ENCODE measurements around the gene PHC3. TPM values are rescaled to one million over a fixed set of nuclear protein-coding genes. Genes with fewer than 3 reads are reported as not detected.

PHC3 gene
- total and polyA plus RNA-seq, 8 donors = 4.7 to 253 (median 92.5) TPM

- H3K9me3 ChIP-seq = no peaks in the 10 kb centered on the region
- TF ChIP-seq POLR2AphosphoS5 (IDR thresholded peaks at IDR 0.05) = no peak
- TF ChIP-seq CTCF (IDR thresholded peaks at IDR 0.05) = no peak
- TF ChIP-seq EP300 (IDR thresholded peaks at IDR 0.05) = no peak
- TF ChIP-seq POLR2A (IDR thresholded peaks at IDR 0.05) = no peak
- H3K4me1 ChIP-seq = peaks cover 0 to 7% (median 0%) of the 10 kb centered on the region in 4 donors
- DNase-seq = no peak
- WGBS, 5 donors = 92 to 98% (median 94%) methylated on average over 3 of the region's 3 CpGs
- H3K27me3 ChIP-seq = no peaks in the 10 kb centered on the region
- no peak overlapping the region for H3K27ac ChIP-seq
- intact Hi-C loops (cut with DNase I; ENCODE audit: low total_unique reads) = no loop called here
- no peak overlapping the region for H3K4me3 ChIP-seq
- H3K36me3 ChIP-seq = peaks cover 13 to 88% (median 67%) of the 10 kb centered on the region in 4 donors
These were observed 91.5 kb downstream of the PHC3 start for GRCh38 chr3:170089862-170090600.

DNA sequence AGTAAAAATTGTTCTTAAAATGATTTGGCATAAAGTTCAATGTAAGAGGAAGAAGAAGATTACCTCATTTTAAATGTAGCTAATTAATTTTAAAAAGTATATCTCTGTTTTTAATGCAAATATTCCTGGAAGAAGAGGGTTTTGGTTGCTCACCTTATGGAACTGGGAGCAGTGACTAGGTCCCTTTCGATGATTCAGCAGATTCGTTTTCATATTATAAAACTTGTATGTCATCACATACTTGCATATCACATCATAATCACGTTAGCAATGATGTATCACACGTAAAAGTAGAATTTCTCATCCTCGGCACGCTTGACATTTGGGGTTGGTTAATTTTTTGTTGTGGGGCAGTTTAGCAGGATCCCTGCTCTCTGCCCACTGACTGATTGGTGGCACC is 96.1 kb downstream of the PHC3 start:
- peaks cover 0 to 2% (median 0%) of the 10 kb centered on the region in 4 donors for H3K4me1 ChIP-seq
- H3K27me3 ChIP-seq = no peaks in the 10 kb centered on the region
- H3K9me3 ChIP-seq = no peaks in the 10 kb centered on the region
- intact Hi-C loops (cut with DNase I; ENCODE audit: low total_unique reads) = no loop called here
- H3K27ac ChIP-seq = no peak overlapping the region
- H3K36me3 ChIP-seq = peaks cover 10 to 78% (median 69%) of the 10 kb centered on the region in 4 donors
- 90 to 95% (median 94%) methylated on average over 6 of the region's 6 CpGs for WGBS, 5 donors
- DNase-seq = no peak
- TF ChIP-seq CTCF (IDR thresholded peaks at IDR 0.05) (no peak), POLR2A (IDR thresholded peaks at IDR 0.05) (no peak), POLR2AphosphoS5 (IDR thresholded peaks at IDR 0.05) (no peak), EP300 (IDR thresholded peaks at IDR 0.05) (no peak)
- no peak overlapping the region for H3K4me3 ChIP-seq

- WGBS, 5 donors = 91 to 100% (median 97%) methylated on average over 1 of the region's 1 CpG
- Histone ChIP-seq H3K9me3 (no peaks in the 10 kb centered on the region), H3K4me3 (no peak overlapping the region), H3K27me3 (no peaks in the 10 kb centered on the region), H3K36me3 (peaks cover 10 to 58% (median 53%) of the 10 kb centered on the region in 4 donors), H3K27ac (no peak overlapping the region), H3K4me1 (peaks cover 0 to 17% (median 7%) of the 10 kb centered on the region in 4 donors)
- intact Hi-C loops (cut with DNase I; ENCODE audit: low total_unique reads) = no loop called here
- no peak for DNase-seq
- TF ChIP-seq POLR2A (IDR thresholded peaks at IDR 0.05) (no peak), EP300 (IDR thresholded peaks at IDR 0.05) (no peak), POLR2AphosphoS5 (IDR thresholded peaks at IDR 0.05) (no peak), CTCF (IDR thresholded peaks at IDR 0.05) (no peak)
These were observed 98.2 kb downstream of the PHC3 start for GRCh38 chr3:170083343-170083742.

GRCh38 chr3:170081079-170081741 is 100.3 kb downstream of the PHC3 start:
- no peak overlapping the region for H3K4me3 ChIP-seq
- H3K36me3 ChIP-seq = peaks cover 6 to 53% (median 40%) of the 10 kb centered on the region in 4 donors
- intact Hi-C loops (cut with DNase I; ENCODE audit: low total_unique reads) = no loop called here
- H3K4me1 ChIP-seq = peaks cover 0 to 17% (median 7%) of the 10 kb centered on the region in 4 donors
- WGBS, 5 donors = 56 to 71% (median 61%) methylated on average over 1 of the region's 1 CpG
- no peaks in the 10 kb centered on the region for H3K9me3 ChIP-seq
- DNase-seq = no peak
- no peaks in the 10 kb centered on the region for H3K27me3 ChIP-seq
- no peak overlapping the region for H3K27ac ChIP-seq
- no peak for TF ChIP-seq POLR2AphosphoS5 (IDR thresholded peaks at IDR 0.05)
